GM20000 (cell line): ENCODE measurements around the gene UBA1.

Experiments used
- DNase-seq: peaks from one replicate; pipeline ENCODE4 v3.0.0; 2012; ENCODE audit warnings: low spot score
- CTCF ChIP-seq: IDR thresholded peaks from 2 replicates; pipeline ENCODE4 v1.5.1; 2012; ENCODE audit warnings: mild to moderate bottlenecking, control low read depth; ENCODE audit errors: extremely low read depth, missing control alignments

UBA1 gene

DNA sequence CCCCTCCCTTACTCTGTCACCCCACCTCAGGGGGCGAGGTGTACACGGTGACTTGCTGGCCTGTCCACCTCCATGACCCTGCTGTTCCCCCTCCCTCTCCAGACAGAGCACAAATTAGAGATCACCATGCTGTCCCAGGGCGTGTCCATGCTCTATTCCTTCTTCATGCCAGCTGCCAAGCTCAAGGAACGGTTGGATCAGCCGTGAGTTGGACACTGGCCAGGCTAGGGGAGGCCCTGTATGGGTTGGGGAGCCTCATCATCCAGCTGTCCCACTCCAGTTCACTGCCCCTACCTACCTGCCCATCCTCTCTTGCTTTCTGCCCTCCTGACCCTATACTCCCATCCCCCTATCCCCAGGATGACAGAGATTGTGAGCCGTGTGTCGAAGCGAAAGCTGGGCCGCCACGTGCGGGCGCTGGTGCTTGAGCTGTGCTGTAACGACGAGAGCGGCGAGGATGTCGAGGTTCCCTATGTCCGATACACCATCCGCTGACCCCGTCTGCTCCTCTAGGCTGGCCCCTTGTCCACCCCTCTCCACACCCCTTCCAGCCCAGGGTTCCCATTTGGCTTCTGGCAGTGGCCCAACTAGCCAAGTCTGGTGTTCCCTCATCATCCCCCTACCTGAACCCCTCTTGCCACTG, 20.9 kb downstream of the UBA1 start:
- TF ChIP-seq CTCF, result no peak
- DNase-seq, result no peak

- TF ChIP-seq CTCF, result no peak
- no peak for DNase-seq
These were observed 21.8 kb downstream of the UBA1 start for GRCh38 chrX:47215291-47215900.

- DNase-seq, result no peak
- TF ChIP-seq CTCF, result no peak
These were observed 22.8 kb downstream of the UBA1 start for GRCh38 chrX:47216393-47216925.

DNA sequence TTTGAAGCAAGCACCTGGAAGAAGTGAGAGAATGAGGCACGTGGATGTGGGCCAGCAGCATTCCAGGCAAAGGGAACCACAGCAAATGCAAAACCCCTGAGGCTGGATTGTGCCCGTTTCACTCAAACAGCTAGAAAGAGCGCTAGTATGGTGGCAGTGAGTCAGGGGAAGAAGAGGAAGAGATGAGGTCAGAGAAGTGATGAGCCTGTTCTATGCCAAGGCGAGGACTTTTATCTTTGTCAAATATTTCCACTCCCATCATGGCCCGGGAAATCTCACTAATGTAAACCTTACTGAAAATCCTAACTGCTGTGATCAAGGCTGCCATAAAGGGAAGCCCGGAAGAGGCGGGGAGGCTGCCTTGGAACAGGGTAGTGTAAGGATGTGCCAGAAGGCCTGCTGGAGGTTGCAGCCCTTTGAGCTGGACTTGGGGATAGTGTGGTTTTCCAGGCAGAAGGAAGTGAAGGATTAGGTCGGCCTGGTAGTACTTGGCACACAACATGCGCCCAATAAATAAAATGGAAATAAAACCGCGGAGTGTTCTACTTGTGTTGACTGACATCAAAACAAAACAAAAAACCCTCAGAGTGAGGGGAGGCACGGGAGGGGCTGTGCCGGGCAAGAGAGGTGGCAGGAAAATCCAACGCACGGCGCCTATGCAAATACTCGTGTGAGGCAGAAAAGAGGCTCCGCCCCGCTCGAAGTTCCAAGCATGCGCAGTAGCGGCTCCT, 23.7 kb downstream of the UBA1 start:
- no peak for TF ChIP-seq CTCF
- DNase-seq, result no peak

- no peak for TF ChIP-seq CTCF
- peak; percentile 87 for DNase-seq
These were observed 24.2 kb downstream of the UBA1 start for GRCh38 chrX:47217852-47218279.

- peak; percentile 88 for DNase-seq
- no peak for TF ChIP-seq CTCF
These were observed 24.8 kb downstream of the UBA1 start, which contains the start of gene CDK16 for GRCh38 chrX:47218280-47218919. Gene CDK16 (plus strand): TSS chrX:47218681. CDS start chrX:47223558, 4,877 bp downstream.
